GM19468 (cell line): ENCODE data around the gene NUMB.

Source experiments
- ATAC-seq: cut with Tn5 transposase; IDR thresholded peaks from one replicate; pipeline ENCODE4 v1.9.1; 2021; ENCODE audit warnings: mild to moderate bottlenecking, moderate library complexity, moderate number of reproducible peaks; ENCODE audit not compliant: unreplicated experiment; ENCODE audit errors: extremely low read depth

The NUMB gene

DNA sequence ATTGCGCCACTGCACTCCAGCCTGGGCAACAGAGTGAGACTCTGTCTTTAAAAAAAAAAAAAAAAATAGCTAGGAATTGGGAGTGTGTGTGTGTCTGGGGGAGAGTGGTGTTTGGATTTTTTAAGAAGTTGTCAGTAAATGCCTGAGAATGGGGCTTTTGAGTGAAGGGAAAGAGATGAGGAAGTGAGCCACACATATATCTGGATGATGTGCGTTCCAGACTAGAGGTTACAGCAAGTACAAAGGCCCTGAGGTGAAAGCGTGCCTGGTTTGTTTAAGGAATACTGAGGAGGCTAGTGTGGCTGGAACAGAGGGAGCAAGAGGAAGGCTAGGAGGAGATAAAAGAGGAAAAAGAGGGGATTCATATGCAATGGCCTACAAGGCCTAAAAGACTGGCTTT lies 151.1 kb downstream of the NUMB start:
- no peak for ATAC-seq

DNA sequence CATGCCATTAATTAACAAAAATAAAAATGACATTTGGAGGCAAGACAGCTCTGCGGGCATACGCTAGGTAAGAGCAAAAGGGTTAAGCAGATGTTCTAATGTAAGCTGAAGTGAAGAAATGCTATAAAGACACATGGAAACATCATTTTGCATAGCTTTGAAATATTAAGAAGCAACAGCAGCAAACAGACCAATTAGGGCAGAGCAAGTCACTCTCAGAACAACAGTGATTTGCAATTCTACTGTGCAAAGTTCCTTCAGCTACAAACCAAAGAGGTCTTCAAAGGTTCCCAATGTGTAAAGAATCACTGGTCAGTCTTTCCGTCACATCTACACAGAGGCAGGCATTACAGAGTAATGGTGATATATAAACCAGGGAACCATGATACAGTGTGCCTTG lies 152.8 kb downstream of the NUMB start:
- no peak for ATAC-seq

- no peak for ATAC-seq
Observed at GRCh38 chr14:73295198-73295796, 163.0 kb downstream of the NUMB start.

DNA sequence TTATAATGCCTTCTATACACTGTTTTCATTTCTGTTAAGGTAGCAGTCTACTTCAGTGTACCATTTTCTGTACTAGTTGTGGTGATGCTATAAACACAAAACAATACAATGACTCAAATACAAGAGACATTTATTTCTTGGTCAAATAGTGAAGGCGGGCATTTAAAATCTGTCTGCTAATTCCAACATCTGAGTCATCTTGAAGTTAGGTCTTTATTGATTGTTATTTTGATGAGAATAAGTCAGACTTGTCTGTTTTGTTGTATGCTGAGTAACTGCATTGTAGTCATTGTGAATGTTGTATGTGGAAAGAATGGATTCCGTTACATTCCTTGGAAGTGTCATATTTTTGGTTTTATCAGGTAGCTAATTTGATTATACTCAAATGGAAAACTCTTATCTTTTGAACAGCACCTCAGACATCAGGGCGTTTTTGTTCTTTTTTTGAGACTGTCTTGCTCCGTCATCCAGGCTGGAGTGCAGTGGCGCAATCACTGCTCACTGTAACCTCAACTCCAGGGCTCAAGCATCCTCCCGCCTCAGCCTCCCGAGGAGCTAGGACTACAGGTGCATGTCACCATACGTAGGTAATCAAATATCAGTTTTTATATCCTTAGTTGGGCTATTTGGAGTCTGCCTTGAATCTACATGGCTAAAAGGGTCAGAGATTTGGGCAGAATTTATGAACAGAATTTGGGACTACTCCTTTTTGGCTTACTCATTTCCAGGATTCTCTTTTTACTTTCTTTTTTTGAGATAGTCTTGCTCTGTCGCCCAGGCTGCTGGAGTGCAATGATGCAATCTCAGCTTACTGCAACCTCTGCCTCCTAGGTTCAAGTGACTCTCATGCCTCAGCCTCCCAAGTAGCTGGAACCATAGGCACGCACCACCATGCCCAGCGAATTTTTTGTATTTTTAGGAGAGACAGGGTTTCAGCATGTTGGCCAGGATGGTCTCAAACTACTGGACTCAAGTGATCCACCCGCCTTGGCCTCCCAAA lies 164.3 kb downstream of the NUMB start:
- no peak for ATAC-seq

DNA sequence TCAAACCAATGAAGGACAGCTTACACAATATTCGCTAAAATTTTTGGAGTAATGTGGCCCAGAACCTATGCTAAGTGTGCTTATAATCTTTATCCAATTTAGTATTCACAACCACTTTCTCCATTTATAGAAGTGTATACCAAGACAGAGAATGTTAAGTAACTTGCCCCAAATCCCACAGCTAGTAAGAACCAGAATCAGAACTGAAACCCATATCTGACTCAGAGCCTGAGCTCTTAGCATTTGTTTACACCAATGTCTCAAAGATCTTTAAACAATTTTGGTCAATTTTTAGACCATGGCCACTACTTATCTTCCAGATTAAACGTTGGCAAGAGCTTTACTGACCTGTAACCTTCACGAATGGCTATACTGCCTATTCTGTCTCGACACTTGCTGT lies 168.1 kb downstream of the NUMB start:
- no peak for ATAC-seq

DNA sequence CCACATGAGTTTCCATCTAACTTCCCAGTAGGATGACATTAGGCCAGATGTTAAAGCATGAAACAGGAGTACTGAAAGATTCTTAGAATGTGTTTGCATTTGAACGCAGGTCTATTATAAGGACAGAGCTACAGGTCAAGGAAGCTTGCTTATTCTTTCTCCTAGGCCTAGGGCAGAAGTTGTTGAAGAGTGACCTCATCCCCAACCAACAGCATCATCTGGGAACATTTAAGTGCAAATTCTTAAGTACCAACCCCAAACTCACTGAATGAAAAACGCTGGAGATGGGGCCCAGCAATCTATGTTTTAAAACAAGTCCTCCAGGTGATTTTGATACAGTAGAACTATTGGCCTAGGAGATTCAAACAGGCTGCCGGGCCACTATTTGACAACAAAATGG lies 168.6 kb downstream of the NUMB start:
- no peak for ATAC-seq

- ATAC-seq: no peak
Observed at GRCh38 chr14:73289308-73289707, 169.0 kb downstream of the NUMB start.

DNA sequence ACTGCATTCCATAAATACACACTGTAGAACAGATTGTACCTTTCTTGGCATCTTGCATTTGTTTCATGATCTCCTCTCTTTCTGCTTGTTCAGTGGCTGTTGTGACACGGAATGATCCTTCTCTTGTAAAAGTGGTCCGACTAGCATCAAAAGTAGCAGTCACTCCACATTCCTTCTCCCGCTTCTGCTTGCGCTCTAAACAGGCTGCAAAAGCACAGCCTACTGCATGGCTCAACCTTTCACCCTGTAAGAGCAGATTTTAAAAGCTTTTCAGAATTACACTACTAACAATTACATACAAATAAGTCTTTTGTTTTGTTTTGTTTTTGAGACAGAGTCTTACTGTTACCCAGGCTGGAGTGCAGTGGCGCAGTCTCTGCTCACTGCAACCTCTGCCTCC lies 171.3 kb downstream of the NUMB start:
- ATAC-seq: no peak

GRCh38 chr14:73286598-73286997 lies 171.7 kb downstream of the NUMB start:
- no peak for ATAC-seq

DNA sequence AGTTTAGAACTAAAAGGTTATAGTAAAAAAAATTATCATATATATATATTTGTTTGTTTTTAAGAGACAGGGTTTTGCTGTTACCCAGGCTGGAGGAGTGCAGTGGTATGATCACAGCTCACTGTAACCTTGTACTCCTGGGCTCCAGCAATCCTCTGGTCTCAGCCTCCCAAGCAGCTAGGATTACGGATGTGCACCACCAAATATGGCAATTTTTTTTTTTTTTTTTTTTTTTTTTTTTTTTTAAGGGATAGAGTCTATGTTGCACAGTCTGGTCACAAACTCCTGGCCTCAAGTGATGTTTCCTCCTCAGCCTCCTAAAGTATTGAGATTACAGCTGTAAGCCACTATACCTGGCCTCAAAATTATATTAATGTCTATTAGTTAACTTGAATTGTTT lies 172.4 kb downstream of the NUMB start:
- ATAC-seq: no peak

- no peak for ATAC-seq
Observed at GRCh38 chr14:73283608-73284379, 174.6 kb downstream of the NUMB start.

DNA sequence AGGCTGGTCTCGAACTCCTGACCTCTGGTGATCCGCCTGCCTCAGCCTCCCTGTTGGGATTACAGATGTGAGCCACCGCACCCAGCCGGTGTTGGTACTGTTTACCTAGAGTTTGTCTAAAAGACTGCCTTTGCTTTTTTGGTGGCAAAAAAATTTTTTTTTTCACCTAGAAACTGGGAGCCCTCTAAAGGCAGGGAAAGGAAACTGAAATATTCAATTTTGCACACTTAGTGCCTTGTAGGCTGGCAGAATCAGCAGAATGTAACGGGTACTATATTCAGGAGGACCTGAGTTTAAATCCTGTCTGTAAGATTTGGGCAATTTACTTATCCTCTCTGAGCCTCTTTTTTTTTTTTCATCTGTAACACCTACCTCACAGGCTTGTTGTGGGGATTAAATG lies 177.4 kb downstream of the NUMB start:
- ATAC-seq: no peak

DNA sequence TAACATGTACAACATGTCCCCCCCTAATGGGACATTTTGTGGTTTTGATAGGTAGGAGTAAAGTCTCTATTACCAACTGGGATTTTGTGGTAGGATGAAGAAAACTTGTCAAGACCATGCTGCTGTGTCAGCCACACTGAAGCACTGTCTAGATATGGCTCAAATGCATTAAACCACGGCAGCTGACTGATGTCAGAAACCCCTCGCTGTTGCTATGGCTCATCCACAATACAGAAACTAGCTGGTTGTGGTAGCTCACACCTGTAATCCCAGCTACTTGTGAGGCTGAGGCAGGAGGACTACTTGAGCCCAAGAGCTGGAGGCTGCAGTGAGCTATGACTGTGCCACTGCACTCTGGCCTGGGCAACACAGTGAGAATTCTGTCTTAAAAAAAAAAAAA lies 181.0 kb downstream of the NUMB start:
- no peak for ATAC-seq

GRCh38 chr14:73276836-73277235 lies 181.5 kb downstream of the NUMB start:
- no peak for ATAC-seq

GRCh38 chr14:73273799-73274198 lies 184.5 kb downstream of the NUMB start:
- ATAC-seq: no peak

GRCh38 chr14:73272393-73272792 lies 186.0 kb downstream of the NUMB start:
- no peak for ATAC-seq

DNA sequence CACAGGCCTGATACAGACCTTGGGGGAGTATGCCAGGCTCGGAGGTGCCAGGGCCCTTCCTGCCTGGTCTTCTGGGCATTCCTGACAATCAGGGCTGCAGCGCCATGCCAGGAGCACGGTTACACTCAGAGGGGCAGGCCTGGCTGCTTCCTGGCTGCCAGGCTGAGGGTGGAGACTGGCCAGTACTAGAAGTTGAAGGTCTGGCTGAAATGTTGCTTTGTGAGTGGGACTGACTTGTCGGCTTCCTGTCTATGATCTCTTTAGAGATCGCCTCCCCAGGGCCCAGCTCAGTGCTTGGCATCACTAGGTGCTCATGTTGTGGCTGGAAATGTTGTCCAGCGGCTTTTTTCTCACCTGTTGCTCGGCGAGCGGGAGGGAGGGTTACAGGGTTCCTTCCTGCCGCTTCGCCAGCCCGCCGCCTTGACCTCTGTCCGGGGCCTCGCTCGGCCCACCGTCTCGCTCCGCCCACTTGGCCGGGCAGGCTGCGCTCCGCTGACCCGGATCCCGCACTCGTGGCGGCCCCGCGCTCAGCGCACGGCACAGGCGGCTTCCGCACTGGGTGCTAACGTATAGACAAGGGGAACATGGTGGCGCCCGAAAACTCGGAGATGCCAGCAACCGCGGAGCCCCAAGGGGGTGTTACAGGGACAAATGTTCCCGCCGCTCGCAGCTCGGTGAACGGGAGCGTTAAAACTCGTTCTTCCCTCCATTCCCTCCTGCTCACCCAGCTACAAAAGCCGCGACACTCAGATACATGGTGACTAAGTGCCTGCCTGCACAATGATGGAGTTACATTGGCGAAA lies 188.4 kb downstream of the NUMB start:
- ATAC-seq: no peak

DNA sequence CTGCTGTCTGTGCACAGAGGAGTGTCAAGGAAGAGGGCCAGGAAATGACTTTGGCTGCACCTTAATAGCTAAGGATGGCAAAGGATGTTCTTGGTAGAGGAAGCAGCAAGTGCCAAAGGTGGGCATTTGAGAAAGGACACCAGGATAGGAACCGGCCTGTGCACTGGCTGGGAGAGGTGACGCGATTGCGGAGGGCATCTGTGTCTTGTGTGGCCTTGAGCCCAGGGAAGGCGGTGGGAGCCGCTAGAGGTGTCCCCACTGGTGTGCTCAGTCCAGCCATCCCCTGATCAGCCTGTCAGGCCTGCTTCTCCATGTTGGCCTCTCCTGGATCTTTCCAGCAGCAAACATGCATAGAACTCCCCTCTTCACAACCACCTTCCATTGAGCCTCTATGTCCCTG lies 190.9 kb downstream of the NUMB start:
- ATAC-seq: no peak

- ATAC-seq: no peak
Observed at GRCh38 chr14:73266317-73266716, 192.0 kb downstream of the NUMB start.

DNA sequence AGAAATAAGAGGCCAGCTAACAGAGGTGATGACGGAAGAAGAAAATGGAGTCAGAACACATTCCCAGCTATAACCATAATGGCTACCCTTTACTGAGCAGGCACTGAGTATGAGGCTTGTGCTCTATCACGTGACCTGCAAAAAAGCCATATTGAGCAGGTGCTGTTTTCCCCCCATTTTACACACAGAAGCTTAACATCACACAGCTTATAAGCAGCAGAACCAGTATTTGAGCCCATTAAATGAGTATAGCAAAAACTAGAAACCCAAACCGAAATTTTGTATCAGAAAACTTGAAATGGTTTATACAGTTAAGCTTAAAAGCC lies 192.7 kb downstream of the NUMB start:
- no peak for ATAC-seq
